Adrenal gland (tissue), 5 donors: ENCODE data around the gene POLR2B.

Experiments
- CTCF ChIP-seq, 6 experiments: fragments of 450-650 bp in 4 of 6; fragments of 200-600 bp in 2 of 6; sonication (generic) in 1 of 6; IDR thresholded peaks; 1 replicate in 5 of 6; 2 replicates in 1 of 6; pipeline versions ENCODE4 v1.5.1 to v1.8.0; 2016 to 2021; ENCODE audit warnings: antibody characterized with exemption in 6 of 6, mild to moderate bottlenecking in 2 of 6, moderate library complexity in 1 of 6
- POLR2A ChIP-seq, 2 donors: fragments of 450-650 bp; IDR thresholded peaks; one replicate each; pipeline ENCODE4 v1.6.1; 2017; ENCODE audit warnings: antibody characterized with exemption in 2 of 2, mild to moderate bottlenecking in 2 of 2, moderate library complexity in 1 of 2
- donor health status: DM: no; HTN: no; CAD: no.

GRCh38 chr4:57064120-57064519 is 85.4 kb downstream of the POLR2B start:
- TF ChIP-seq POLR2A (IDR thresholded peaks at IDR 0.05) (no peak), CTCF (IDR thresholded peaks at IDR 0.05) (no peak)
